ENCODE results near the gene LOC128125822.
"Not testable (repeated sequence)": the region's sequence is repeated elsewhere in the genome, so short reads cannot be mapped to it uniquely, and the experiment has no call there.

The LOC128125822 gene

DNA sequence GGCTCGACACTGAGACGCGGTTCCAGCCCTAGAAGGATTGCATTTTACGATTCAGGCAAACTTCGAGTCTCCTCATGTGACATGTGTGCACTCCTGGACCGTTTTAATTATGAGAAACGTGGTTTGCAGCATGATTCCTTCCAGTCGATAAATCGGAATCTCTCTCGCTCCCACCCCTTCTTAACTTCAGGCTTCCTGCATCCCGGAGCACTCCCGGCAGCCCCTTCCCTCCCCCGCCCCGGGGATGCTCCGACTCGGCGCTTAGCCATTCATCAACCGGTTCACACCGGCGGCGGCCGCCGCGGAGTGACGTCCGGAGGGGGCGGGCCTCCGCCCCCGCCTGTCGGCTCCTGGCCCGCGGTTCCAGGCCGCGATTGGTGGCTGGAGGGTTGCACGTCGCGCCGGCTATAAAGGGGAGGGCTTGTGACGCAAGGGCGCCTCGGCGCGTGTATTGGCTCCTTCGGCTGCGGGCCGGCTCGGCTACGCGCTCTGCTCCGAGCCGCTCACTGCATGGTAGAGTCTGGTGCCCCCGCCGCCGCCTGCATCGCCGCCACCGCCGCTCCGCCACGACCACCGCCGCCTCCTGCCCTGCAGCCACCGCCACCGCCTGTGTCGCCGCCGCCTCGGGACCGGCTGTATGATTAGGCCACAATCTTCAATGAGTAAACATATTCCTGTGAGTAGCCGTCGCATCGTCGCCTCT is at the start of gene LOC128125822, which contains the start of gene PTP4A1:
LOC128125822 (plus strand) TSS at position 437 of the 703 bp plus-strand sequence.
PTP4A1 (plus strand) TSS at position 437 of the 703 bp plus-strand sequence. CDS start 4,401 bp downstream, outside the sequence.
- DNase-seq (ENCODE audit: low read depth), result peak; percentile 92

DNA sequence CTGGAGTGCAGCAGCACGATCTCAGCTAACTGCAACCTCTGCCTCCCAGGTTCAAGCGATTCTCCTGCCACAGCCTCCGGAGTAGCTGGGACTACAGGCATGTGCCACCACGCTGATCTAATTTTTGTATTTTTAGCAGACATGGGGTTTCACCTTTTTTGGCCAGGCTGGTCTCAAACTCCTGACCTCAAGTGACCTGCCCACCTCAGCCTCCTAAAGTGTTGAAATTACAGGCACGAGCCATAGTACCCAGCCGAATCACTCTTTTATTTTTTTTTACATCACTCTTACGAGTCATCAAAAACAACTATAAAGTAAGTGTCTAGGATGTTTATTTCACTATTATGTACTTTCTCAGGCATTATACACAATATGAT is 49.4 kb upstream of the LOC128125822 start:
- DNase-seq (ENCODE audit: low read depth), result not testable (repeated sequence)

DNA sequence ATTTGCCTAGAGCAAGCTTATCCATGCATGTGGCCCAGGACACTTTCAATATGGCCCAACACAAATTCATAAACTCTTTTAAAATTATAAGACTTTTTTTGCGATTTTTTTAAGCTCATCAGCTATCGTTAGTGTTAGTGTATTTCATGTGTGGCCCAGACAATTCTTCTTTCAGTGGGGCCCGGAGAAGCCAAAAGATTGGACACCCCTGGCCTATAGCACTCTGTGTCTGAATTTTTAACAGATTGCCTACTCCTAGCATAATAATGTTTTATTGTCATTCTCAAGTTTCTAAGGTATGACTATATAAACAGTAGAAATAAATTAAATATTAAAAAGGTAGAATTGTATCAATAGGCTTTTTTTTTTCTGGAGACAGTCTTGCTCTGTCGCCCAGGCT is 48.6 kb upstream of the LOC128125822 start:
- DNase-seq (ENCODE audit: low read depth), result no peak

GRCh38 chr6:63525186-63525878 is 46.9 kb upstream of the LOC128125822 start:
- no peak for DNase-seq (ENCODE audit: low read depth)

DNA sequence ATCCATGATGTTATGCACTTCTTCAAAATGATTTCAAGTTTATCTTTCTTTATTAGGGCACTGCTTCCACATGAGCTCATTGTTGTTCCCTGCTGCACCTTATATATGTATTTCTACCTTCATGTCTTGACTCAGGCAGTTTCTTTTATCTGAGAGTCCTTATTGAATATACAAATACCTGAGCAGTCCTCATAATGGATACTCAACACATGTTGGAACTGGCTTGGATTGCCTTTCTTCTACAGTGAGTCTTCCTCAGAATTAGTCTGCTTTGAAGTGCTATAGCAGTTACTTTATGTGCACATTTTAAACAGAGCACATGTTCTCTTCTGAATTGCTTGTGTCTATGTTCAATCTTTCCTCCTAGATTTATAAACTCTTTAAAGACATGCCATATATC is 45.3 kb upstream of the LOC128125822 start:
- no peak for DNase-seq (ENCODE audit: low read depth)

DNA sequence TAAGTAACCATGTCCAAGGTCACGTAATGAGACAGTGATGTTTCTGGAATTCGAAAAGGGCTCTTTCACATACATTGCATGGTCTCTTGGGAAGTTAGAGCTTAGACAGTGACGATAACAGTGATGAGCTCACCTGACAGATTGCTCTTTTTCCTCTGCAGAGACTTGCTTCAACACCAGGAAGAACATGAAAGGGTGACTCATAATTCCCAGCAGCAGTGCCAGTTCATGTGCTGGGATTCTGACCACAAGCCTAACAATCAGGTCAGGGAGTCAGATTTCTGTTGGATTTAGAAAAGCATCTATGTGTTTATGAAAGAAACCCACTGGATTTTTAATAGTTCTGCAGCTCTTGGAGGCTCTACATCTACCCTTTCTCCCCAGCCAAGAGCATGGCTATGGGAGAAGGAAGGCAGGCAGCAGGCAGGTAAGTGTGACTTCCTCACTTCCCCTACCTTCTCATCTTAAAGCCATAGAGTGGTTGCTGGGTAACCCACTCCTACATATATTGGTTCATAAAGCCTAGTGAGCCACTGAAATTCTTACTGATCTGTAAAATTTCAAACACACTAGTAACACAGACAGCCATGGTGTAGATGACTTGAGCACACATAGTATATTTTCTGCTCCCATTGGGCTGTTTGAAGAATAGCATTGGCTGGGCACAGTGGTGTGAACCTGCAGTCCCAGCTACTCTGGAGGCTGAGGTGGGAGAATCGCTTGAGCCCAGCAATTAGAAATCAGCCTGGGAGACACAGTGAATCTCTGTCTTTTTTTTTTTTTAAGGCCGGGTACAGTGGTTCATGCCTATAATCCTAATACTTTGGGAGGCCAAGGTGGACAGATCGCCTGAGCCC is 44.4 kb upstream of the LOC128125822 start:
- no peak for DNase-seq (ENCODE audit: low read depth)

- DNase-seq (ENCODE audit: low read depth), result no peak
Measured at GRCh38 chr6:63529498-63529897, 42.8 kb upstream of the LOC128125822 start.

DNA sequence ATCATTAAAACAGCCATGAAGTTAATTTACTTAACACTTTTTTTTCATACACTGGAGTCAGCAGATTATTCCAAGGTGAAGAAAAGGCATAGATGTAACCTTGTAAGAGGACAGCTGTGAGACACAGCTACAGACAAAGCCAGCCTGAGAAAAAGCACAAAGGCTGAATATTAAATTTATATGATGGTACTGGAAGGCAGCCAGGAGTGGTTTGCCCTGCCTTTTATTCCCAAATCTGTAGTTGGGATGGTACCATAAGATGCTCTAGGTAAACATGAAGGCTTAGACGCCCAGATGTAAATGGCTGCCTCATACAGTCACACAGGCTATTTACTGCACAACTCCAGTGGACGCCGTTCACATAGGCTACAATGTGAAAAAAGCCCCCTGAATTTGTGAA is 42.1 kb upstream of the LOC128125822 start:
- no peak for DNase-seq (ENCODE audit: low read depth)

GRCh38 chr6:63530991-63531390 is 41.3 kb upstream of the LOC128125822 start:
- no peak for DNase-seq (ENCODE audit: low read depth)

- no peak for DNase-seq (ENCODE audit: low read depth)
Measured at GRCh38 chr6:63533026-63533425, 39.3 kb upstream of the LOC128125822 start.

DNA sequence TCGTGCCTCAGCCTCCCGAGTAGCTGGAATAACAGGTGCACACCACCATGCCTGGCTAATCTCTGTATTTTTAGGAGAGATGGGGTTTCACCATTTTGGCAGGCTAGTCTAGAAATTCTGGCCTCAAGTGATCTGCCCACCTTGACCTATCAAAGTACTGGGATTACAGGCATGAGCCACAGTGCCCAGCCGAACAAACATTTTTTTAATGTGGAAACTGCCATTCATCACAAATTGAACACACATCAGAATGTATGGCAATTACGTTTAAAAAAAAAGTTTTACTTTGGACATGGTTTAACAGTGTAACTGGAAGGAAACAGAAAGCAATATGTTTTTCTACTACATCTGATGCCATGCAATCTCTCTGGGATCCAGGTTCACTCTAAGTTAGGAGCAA is 38.3 kb upstream of the LOC128125822 start:
- no peak for DNase-seq (ENCODE audit: low read depth)

- DNase-seq (ENCODE audit: low read depth), result no peak
Measured at GRCh38 chr6:63537201-63537958, 34.9 kb upstream of the LOC128125822 start.

GRCh38 chr6:63537959-63538300 is 34.4 kb upstream of the LOC128125822 start:
- no peak for DNase-seq (ENCODE audit: low read depth)

- DNase-seq (ENCODE audit: low read depth), result no peak
Measured at GRCh38 chr6:63538550-63538949, 33.7 kb upstream of the LOC128125822 start.

GRCh38 chr6:63543001-63543400 is 29.3 kb upstream of the LOC128125822 start:
- DNase-seq (ENCODE audit: low read depth), result no peak

DNA sequence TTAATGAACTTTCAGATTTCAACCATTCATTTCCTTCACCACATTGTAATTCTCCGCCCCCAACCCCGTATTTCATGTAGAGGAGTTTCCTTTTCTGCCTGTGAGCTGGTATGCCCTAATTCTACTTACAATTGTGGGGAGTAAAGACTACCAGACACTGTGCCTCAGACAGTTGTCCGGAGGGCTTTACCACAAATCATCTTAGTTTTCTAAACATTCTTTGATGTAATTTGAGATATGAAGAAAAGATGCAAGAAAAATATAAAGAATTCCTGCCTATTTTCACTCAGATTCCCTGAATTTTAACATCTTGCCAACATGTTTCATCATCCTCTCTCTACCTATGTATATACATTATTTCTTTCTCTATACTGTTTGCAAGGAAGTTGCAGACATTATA is 28.3 kb upstream of the LOC128125822 start:
- no peak for DNase-seq (ENCODE audit: low read depth)

DNA sequence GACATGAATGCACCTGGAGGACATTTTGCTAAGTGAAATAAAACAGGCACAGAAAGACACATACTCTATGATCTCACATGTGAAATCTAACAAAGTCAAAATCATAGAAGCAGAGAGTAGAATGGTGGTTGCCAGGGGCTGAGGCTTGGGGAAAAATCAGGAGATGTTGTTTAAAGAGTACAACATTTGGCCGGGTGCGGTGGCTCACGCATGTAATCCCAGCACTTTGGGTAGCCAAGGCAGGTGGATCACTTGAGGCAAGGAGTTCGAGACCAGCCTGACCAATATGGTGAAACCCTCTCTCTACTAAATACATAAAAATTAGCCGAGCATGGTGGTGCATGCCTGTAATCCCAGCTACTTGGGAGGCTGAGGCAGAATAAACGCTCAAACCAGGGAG is 26.0 kb upstream of the LOC128125822 start:
- no peak for DNase-seq (ENCODE audit: low read depth)

DNA sequence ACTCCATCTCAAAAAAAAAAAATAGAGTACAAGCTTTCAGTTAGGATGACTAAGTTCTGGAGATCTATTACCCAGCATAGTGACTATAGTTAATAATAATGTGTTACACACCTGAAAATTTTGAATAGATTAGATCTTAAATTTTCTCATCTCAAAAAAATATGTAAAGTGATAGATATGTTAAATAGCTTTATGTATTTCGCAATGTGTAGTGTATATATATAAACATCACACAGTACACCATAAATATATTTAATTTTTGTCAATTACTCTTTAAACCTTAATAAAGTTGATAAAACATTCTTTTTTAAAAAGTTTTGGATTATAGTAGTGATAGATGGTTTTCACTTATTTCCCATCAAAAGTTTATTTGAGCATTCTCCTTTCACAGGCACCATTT is 25.6 kb upstream of the LOC128125822 start:
- no peak for DNase-seq (ENCODE audit: low read depth)

DNA sequence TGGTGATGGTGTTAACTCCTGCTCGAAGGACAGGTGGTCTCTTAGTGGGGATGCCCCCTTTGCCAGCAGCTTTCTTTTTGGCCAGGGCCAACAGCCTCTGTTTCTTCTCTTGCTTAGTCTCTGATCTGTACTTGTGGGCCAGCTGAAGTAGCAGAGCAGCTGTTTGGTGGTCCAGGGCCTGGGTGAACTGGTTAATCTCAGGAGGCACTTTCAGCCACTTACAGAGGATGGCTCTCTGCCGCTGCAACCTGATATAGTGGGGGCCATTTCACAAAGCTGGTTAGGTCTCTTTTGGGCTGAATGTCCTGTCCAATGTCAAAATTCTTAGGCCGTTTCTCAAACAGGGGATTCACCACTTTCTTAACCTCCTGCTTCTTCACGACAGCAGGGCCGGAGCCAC is 23.2 kb upstream of the LOC128125822 start:
- no peak for DNase-seq (ENCODE audit: low read depth)

- no peak for DNase-seq (ENCODE audit: low read depth)
Measured at GRCh38 chr6:63553208-63553607, 19.1 kb upstream of the LOC128125822 start.

- no peak for DNase-seq (ENCODE audit: low read depth)
Measured at GRCh38 chr6:63553900-63554299, 18.4 kb upstream of the LOC128125822 start.

DNA sequence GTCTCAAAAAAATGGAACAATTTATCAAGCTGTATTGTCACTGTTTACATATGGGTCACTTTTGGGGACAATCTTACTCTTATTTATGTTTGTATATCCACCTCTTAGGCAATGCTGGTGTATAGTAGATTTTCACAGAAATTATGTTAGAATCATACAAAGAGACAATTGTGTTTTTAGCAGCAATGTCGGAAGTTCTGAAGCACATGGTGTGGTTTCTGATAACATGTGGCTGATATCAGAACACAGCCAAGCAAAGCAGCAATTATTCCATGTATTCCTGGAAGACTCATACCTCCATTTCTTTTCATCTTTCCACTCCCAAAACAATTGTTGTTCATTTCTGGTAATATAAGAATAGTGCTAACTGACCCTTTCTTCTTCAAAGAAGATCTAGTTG is 17.5 kb upstream of the LOC128125822 start:
- DNase-seq (ENCODE audit: low read depth), result no peak
